Lung (tissue), 12 donors: ENCODE data around the gene DAAM2. TPM values are rescaled to one million over a fixed set of nuclear protein-coding genes. Genes with fewer than 3 reads are reported as not detected.

Experiments
- ATAC-seq: fragments of 200-7000 bp; cut with Tn5 transposase; one replicate; pipeline ENCODE4 v1.9.1; 2020; ENCODE audit warnings: moderate number of reproducible peaks; ENCODE audit not compliant: insufficient read depth, low FRiP score
- DNase-seq, 3 donors: peaks; one replicate each; pipeline ENCODE4 v3.0.0-alpha.2; 2013 to 2017
- H3K27ac ChIP-seq, 2 donors: one replicate each; pipeline ENCODE4 v1.5.1; 2013; ENCODE audit warnings: mild to moderate bottlenecking in 2 of 2, moderate library complexity in 2 of 2, control low read depth in 1 of 2, inconsistent platforms in 1 of 2, low read depth in 1 of 2, low read length in 1 of 2
- H3K27me3 ChIP-seq, 3 donors: one replicate each; pipeline ENCODE4 v1.5.1; 2013; ENCODE audit warnings: low read length in 2 of 3; ENCODE audit not compliant: control insufficient read depth in 3 of 3, insufficient read depth in 3 of 3
- H3K36me3 ChIP-seq, 4 donors: one replicate each; pipeline ENCODE4 v1.5.1; 2013; ENCODE audit warnings: low read length in 4 of 4, mild to moderate bottlenecking in 1 of 4, moderate library complexity in 1 of 4; ENCODE audit not compliant: control insufficient read depth in 4 of 4, insufficient read depth in 4 of 4
- H3K4me1 ChIP-seq, 5 donors: one replicate each; pipeline ENCODE4 v1.5.1; 2013; ENCODE audit warnings: low read length in 5 of 5, mild to moderate bottlenecking in 2 of 5, moderate library complexity in 1 of 5; ENCODE audit not compliant: control insufficient read depth in 5 of 5, insufficient read depth in 5 of 5
- H3K4me3 ChIP-seq: one replicate; pipeline ENCODE4 v1.5.1; 2013; ENCODE audit warnings: mild to moderate bottlenecking, control low read depth, moderate library complexity
- H3K9ac ChIP-seq, 2 donors: one replicate each; pipeline ENCODE4 v1.5.1; 2013; ENCODE audit warnings: low read length in 2 of 2, control low read depth in 1 of 2; ENCODE audit not compliant: insufficient read depth in 1 of 2
- H3K9me3 ChIP-seq, 4 donors: one replicate each; pipeline ENCODE4 v1.5.1; 2013; ENCODE audit warnings: low read length in 3 of 4, mild to moderate bottlenecking in 1 of 4, moderate library complexity in 1 of 4; ENCODE audit not compliant: control insufficient read depth in 4 of 4, insufficient read depth in 3 of 4
- WGBS, 2 donors: extraction: QIAGEN DNeasy Blood & Tissue Kit; methylation state at CpG; one replicate each; pipeline ENCODE4 v1.1.7; 2013; 5-methylcytosine and 5-hydroxymethylcytosine counted together
- polyA plus RNA-seq, 2 donors: library from polyadenylated mRNA; stranded (reverse); fragments of 200-250 nt; gene quantifications; one replicate each; pipeline ENCODE4 v1.2.1, GENCODE V29; 2013
- total RNA-seq, 2 donors: library from RNA; depleted of rRNA in 1 of 2; stranded (reverse); fragments of >200 nt in 1 of 2; gene quantifications; one replicate each; pipeline ENCODE4 v1.2.1, GENCODE V29; 2014 to 2021
- TF ChIP-seq, protein P1 (sequence below): IDR thresholded peaks from 2 replicates; pipeline ENCODE4 v1.5.1; 2012; ENCODE audit warnings: mild to moderate bottlenecking; ENCODE audit errors: control extremely low read depth, extremely low read depth
- donor health status: control.
- donor health status: control.
- donor health status: Bipolar disorder and iron deficiency.
- donor health status: healthy.
- donor health status: DM: yes; HTN: yes; CAD: no.

Gene DAAM2
- total and polyA plus RNA-seq, 4 donors = 13.6 to 43.0 (median 28.5) TPM

DNA sequence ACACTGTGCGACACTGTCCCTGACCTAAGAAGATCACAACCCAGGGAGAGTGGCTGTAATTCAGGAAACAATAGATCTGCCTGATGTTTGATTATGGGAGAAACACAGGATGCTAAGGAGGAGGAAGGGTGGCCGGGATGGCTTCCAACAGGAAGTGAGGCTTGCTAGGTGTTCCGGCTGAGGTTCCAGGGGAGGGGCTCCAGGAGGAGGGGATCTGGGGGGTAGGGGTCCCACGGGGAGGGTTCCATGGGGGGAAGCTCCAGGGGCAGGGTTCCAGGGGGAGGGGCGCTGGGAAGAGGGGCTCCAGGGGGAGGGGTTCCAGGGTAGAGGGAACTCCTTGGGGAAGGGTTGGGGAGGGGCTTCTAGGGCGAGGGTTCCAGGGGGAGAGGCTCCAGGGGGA is 48.6 kb downstream of the DAAM2 start:
- Histone ChIP-seq H3K9ac (no peak overlapping the region), H3K27ac (no peak overlapping the region), H3K9me3 (peaks cover 0 to 4% (median 0%) of the 10 kb centered on the region in 4 donors), H3K4me3 (no peak overlapping the region), H3K27me3 (no peaks in the 10 kb centered on the region), H3K36me3 (peaks cover 0 to 7% (median 1%) of the 10 kb centered on the region in 4 donors), H3K4me1 (peaks cover 0 to 5% (median 3%) of the 10 kb centered on the region in 5 donors)
- ATAC-seq = no peak
- TF ChIP-seq, protein P1, sequence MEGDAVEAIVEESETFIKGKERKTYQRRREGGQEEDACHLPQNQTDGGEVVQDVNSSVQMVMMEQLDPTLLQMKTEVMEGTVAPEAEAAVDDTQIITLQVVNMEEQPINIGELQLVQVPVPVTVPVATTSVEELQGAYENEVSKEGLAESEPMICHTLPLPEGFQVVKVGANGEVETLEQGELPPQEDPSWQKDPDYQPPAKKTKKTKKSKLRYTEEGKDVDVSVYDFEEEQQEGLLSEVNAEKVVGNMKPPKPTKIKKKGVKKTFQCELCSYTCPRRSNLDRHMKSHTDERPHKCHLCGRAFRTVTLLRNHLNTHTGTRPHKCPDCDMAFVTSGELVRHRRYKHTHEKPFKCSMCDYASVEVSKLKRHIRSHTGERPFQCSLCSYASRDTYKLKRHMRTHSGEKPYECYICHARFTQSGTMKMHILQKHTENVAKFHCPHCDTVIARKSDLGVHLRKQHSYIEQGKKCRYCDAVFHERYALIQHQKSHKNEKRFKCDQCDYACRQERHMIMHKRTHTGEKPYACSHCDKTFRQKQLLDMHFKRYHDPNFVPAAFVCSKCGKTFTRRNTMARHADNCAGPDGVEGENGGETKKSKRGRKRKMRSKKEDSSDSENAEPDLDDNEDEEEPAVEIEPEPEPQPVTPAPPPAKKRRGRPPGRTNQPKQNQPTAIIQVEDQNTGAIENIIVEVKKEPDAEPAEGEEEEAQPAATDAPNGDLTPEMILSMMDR = no peak
- no peak for DNase-seq
- 32 to 37% methylated on average over 5 to 6 of the region's 6 CpGs for WGBS, 2 donors

DNA sequence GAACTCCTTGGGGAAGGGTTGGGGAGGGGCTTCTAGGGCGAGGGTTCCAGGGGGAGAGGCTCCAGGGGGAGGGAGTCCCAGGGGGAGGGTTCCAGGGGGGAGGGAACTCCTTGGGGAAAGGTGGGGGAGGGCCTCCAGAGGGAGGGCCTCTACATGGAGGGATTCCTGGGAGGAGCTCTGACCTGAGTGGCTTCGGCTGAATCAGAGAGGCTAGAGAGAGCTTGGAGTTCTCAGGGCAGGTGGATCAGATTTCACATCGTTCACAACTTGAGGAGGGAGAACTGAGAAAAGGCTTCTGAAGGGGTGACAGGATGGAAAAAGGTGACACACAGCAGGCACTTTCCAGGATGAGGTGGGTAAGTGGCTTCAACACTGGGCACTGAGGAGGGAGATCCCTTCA is 49.1 kb downstream of the DAAM2 start:
- DNase-seq (peak in 1 of 3 donors; percentile 39), ATAC-seq (peak; percentile 42)
- Histone ChIP-seq H3K9ac (no peak overlapping the region), H3K27me3 (no peaks in the 10 kb centered on the region), H3K9me3 (peaks cover 0 to 4% (median 0%) of the 10 kb centered on the region in 4 donors), H3K4me1 (peaks cover 0 to 5% (median 4%) of the 10 kb centered on the region in 5 donors), H3K27ac (peak overlapping the region in 1 of 2 donors; percentile 80), H3K4me3 (no peak overlapping the region), H3K36me3 (peaks cover 0 to 7% (median 1%) of the 10 kb centered on the region in 4 donors)
- TF ChIP-seq, protein P1 = no peak
- 10 to 24% methylated on average over 2 to 3 of the region's 3 CpGs for WGBS, 2 donors

DNA sequence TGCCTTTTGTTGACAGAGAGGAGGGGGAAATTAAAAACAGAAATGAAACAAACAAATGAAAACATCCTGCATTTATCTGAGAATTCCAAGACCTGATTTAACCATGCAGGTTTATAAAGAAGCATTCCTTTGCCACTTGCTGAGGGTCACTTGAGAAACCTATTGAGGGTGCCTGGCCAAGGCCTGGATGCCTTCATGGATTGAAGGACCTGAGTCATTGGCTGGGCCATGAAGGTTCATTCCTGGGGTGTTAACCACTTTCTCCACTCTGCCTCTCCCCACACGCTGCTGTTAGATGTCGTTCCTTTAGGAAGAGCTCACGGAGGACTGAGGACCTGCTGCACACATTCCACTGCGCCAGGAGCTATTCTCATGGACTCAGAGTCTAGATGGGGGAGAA is 49.7 kb downstream of the DAAM2 start:
- no peak overlapping the region for H3K27ac ChIP-seq
- DNase-seq = peak in 2 of 3 donors; percentile 31 to 53
- WGBS, 2 donors = 73 to 88% methylated on average over 4 of the region's 4 CpGs

More for the DNA sequence above, 49.7 kb downstream of the DAAM2 start:
- Histone ChIP-seq H3K9ac (no peak overlapping the region), H3K4me3 (no peak overlapping the region), H3K36me3 (peaks cover 0 to 7% (median 1%) of the 10 kb centered on the region in 4 donors), H3K9me3 (peaks cover 0 to 4% (median 0%) of the 10 kb centered on the region in 4 donors), H3K27me3 (no peaks in the 10 kb centered on the region), H3K4me1 (peaks cover 0 to 9% (median 6%) of the 10 kb centered on the region in 5 donors)
- TF ChIP-seq, protein P1 = no peak
- peak; percentile 41 for ATAC-seq
